ENCODE data around the gene SNX33. TPM values are rescaled to one million over a fixed set of nuclear protein-coding genes. Genes with fewer than 3 reads are reported as not detected.

Gene SNX33
- total and polyA plus RNA-seq, 2 of the 13 experiments (the other 11 are each of a cell fraction or from before 2014, with no cell fraction given) = 11.0 to 11.6 TPM

GRCh38 chr15:75661100-75661755 is 13.5 kb downstream of the SNX33 start (continued):
- TF ChIP-seq ZNF362 (CRISPR knock-in tag; IDR thresholded peaks at IDR 0.05; ENCODE audit: borderline replicate concordance) (peak; percentile 68; the same call in 1 of the 2 replicates), RBFOX2 (IDR thresholded peaks at IDR 0.05; ENCODE audit: low read depth, low read length) (no peak), HCFC1 (IDR thresholded peaks at IDR 0.05; ENCODE audit: low read depth, low read length) (no peak), SALL1 (CRISPR knock-in tag; IDR thresholded peaks at IDR 0.05) (0 out of 2 replicates have a peak, but pooled peaks have one; percentile 30), CC2D1A (CRISPR knock-in tag; IDR thresholded peaks at IDR 0.05) (no peak), ZNF414 (CRISPR knock-in tag; IDR thresholded peaks at IDR 0.05) (no peak), LCORL (IDR thresholded peaks at IDR 0.05) (no peak), LCORL (CRISPR knock-in tag; IDR thresholded peaks at IDR 0.05) (no peak), KMT2A (CRISPR knock-in tag; IDR thresholded peaks at IDR 0.05) (no peak), ISL2 (CRISPR knock-in tag; IDR thresholded peaks at IDR 0.05) (no peak), HMGA1 (CRISPR knock-in tag; conservative IDR thresholded peaks at IDR 0.05) (no peak), HMGXB3 (CRISPR knock-in tag; IDR thresholded peaks at IDR 0.05; ENCODE audit: borderline replicate concordance) (no peak), MED1 (CRISPR knock-in tag; IDR thresholded peaks at IDR 0.05) (no peak), KLF13 (CRISPR knock-in tag; IDR thresholded peaks at IDR 0.05) (no peak), ZNF691 (CRISPR knock-in tag; IDR thresholded peaks at IDR 0.05; ENCODE audit: borderline replicate concordance, low read depth) (no peak), YY1 (IDR thresholded peaks at IDR 0.05; ENCODE audit: insufficient read depth, insufficient replicate concordance, low read depth, low read length) (no peak), ZNF160 (CRISPR knock-in tag; IDR thresholded peaks at IDR 0.05) (no peak)
- TF ChIP-seq, protein P1, sequence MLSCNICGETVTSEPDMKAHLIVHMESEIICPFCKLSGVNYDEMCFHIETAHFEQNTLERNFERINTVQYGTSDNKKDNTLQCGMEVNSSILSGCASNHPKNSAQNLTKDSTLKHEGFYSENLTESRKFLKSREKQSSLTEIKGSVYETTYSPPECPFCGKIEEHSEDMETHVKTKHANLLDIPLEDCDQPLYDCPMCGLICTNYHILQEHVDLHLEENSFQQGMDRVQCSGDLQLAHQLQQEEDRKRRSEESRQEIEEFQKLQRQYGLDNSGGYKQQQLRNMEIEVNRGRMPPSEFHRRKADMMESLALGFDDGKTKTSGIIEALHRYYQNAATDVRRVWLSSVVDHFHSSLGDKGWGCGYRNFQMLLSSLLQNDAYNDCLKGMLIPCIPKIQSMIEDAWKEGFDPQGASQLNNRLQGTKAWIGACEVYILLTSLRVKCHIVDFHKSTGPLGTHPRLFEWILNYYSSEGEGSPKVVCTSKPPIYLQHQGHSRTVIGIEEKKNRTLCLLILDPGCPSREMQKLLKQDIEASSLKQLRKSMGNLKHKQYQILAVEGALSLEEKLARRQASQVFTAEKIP (CRISPR knock-in tag; IDR thresholded peaks at IDR 0.05; ENCODE audit: borderline replicate concordance) = no peak
- TF ChIP-seq, protein P2, sequence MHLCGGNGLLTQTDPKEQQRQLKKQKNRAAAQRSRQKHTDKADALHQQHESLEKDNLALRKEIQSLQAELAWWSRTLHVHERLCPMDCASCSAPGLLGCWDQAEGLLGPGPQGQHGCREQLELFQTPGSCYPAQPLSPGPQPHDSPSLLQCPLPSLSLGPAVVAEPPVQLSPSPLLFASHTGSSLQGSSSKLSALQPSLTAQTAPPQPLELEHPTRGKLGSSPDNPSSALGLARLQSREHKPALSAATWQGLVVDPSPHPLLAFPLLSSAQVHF (CRISPR knock-in tag; IDR thresholded peaks at IDR 0.05) = no peak
